Tibial nerve (tissue), 3 donors: ENCODE data around the gene GSTT2B.

Source experiments
- CTCF ChIP-seq, 5 experiments: fragments of 200-600 bp in 3 of 5; fragments of 450-650 bp in 2 of 5; sonication (generic) in 3 of 5; IDR thresholded peaks; one replicate each; pipeline ENCODE4 v1.5.1; 2016 to 2019; ENCODE audit warnings: antibody characterized with exemption in 5 of 5, mild to moderate bottlenecking in 3 of 5, moderate library complexity in 2 of 5
- POLR2A ChIP-seq, 2 donors: fragments of 450-650 bp; IDR thresholded peaks; one replicate each; pipeline ENCODE4 v1.6.1; 2017; ENCODE audit warnings: antibody characterized with exemption in 2 of 2, mild to moderate bottlenecking in 2 of 2, moderate library complexity in 2 of 2

- no peak for TF ChIP-seq POLR2A (IDR thresholded peaks at IDR 0.05)
- TF ChIP-seq CTCF (IDR thresholded peaks at IDR 0.05): no peak
Observed at GRCh38 chr22:24006914-24007214, 45.9 kb upstream of the GSTT2B start.
